MCF 10A (cell line): ENCODE data around the gene NDUFA5. TPM values are rescaled to one million over a fixed set of nuclear protein-coding genes. Genes with fewer than 3 reads are reported as not detected.
"Not testable (repeated sequence)": the region's sequence is repeated elsewhere in the genome, so short reads cannot be mapped to it uniquely, and the experiment has no call there.

Experiments used
- BruUV-seq: library from RNA; stranded (reverse); fragments of 400-500 nt; replicated peaks from 2 replicates; lab custom pipeline; 2021; lab: Mats Ljungman, UMichigan
- CTCF ChIA-PET: fragments of 300-600 bp; sonication (Branson Sonifier 250); formaldehyde crosslinking; extraction: SDS; loops from one replicate; lab custom pipeline; 2021; ENCODE audit warnings: antibody characterized with exemption, inconsistent platforms; lab: Yijun Ruan, JAX
- POLR2A ChIA-PET: fragments of 300-600, 350-650 bp; sonication (Branson Sonifier 250); formaldehyde crosslinking; extraction: SDS; loops from one replicate; lab custom pipeline; 2020; ENCODE audit warnings: antibody characterized with exemption, inconsistent platforms; lab: Yijun Ruan, JAX
- DNase-seq: peaks from one replicate; pipeline ENCODE4 v3.0.0-alpha.2; 2018; ENCODE audit not compliant: unreplicated experiment
- H3K27ac Mint-ChIP-seq: one replicate; pipeline ENCODE4 v1.8.0; 2022; ENCODE audit warnings: mild to moderate bottlenecking, low read depth, mixed read lengths; ENCODE audit not compliant: unreplicated experiment
- H3K27me3 Mint-ChIP-seq: one replicate; pipeline ENCODE4 v1.8.0; 2022; ENCODE audit warnings: mixed read lengths; ENCODE audit not compliant: insufficient read depth, unreplicated experiment
- H3K36me3 Mint-ChIP-seq: one replicate; pipeline ENCODE4 v1.8.0; 2022; ENCODE audit warnings: mild to moderate bottlenecking, moderate library complexity, mixed read lengths; ENCODE audit not compliant: insufficient read depth, unreplicated experiment
- H3K4me1 Mint-ChIP-seq: one replicate; pipeline ENCODE4 v1.8.0; 2022; ENCODE audit warnings: mixed read lengths; ENCODE audit not compliant: insufficient read depth, unreplicated experiment
- H3K4me3 Mint-ChIP-seq: one replicate; pipeline ENCODE4 v1.8.0; 2022; ENCODE audit warnings: mild to moderate bottlenecking, moderate library complexity, mixed read lengths; ENCODE audit not compliant: unreplicated experiment
- H3K9me3 Mint-ChIP-seq: one replicate; pipeline ENCODE4 v1.8.0; 2022; ENCODE audit warnings: mixed read lengths; ENCODE audit not compliant: unreplicated experiment
- intact Hi-C: fragments of 100-400 bp; cut with micrococcal nuclease; formaldehyde crosslinking; loops from 2 replicates; pipeline ENCODE4 v1.14.1; 2022
- total RNA-seq: library from RNA; stranded (reverse); gene quantifications from 2 replicates; pipeline ENCODE4 v1.2.3, GENCODE V29; 2022
- TF ChIP-seq, protein P1 (sequence below): fragments of 200-600 bp; IDR thresholded peaks from one replicate; pipeline ENCODE4 v1.8.0; 2022; ENCODE audit warnings: antibody characterized with exemption, mild to moderate bottlenecking; ENCODE audit not compliant: unreplicated experiment

Gene NDUFA5
- total RNA-seq, 1 experiment from 2014 or later = 71.9 TPM

DNA sequence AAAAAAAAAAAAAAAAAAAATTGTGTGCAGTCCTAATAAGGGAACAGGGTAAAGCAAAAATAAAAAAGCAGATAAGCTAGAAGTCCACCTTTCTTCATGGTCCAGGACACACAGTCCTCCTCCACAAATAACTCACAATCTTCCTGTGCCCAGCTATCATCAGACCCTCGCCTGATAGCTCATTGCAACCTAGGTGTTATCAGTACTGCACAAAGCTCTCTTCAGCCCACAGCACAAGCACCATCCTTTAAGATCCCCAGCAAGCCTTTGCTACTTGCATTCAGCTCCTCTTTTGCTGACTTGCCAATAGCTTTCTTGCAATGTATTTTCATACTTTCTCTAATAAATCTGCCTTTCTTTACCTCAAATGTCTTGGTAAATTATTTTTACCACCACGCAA lies 5.0 kb downstream of the NDUFA5 start:
- no TSS peak for BruUV-seq

DNA sequence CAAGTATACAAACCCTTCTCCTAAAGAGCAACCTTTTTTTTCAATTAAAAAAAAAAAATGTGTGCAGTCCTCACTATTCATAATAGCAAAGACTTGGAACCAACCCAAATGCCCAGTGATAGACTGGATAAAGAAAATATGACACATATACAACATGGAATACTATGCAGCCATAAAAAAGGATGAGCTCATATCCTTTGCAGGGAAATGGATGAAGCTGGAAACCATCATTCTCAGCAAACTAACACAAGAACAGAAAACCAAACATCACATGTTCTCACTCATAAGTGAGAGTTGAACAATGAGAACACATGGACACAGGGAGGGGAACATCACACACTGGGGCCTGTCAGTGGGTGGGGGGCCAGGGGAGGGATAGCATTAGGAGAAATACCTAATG lies 5.5 kb downstream of the NDUFA5 start:
- H3K4me1 Mint-ChIP-seq = peaks cover 11% of the 10 kb centered on the region
- H3K9me3 Mint-ChIP-seq, H3K27me3 Mint-ChIP-seq, DNase-seq, intact Hi-C loops, H3K27ac Mint-ChIP-seq, BruUV-seq, H3K4me3 Mint-ChIP-seq: not testable (repeated sequence)
- ChIA-PET CTCF (interaction anchor here (0.7 to 1.9 kb wide), 4 partner anchors 12 to 114 kb away, joined by 4 to 7 read pairs (median 5); no protein-coding TSS in a partner anchor), POLR2A (interaction anchor here (0.5 to 0.6 kb wide), 2 partner anchors 14 to 123 kb away, joined by 4 read pairs; no protein-coding TSS in a partner anchor)
- peaks cover 51% of the 10 kb centered on the region for H3K36me3 Mint-ChIP-seq

More for the DNA sequence above, 5.0 kb downstream of the NDUFA5 start:
- DNase-seq = no peak
- peaks cover 47% of the 10 kb centered on the region for H3K36me3 Mint-ChIP-seq
- TF ChIP-seq, protein P1, sequence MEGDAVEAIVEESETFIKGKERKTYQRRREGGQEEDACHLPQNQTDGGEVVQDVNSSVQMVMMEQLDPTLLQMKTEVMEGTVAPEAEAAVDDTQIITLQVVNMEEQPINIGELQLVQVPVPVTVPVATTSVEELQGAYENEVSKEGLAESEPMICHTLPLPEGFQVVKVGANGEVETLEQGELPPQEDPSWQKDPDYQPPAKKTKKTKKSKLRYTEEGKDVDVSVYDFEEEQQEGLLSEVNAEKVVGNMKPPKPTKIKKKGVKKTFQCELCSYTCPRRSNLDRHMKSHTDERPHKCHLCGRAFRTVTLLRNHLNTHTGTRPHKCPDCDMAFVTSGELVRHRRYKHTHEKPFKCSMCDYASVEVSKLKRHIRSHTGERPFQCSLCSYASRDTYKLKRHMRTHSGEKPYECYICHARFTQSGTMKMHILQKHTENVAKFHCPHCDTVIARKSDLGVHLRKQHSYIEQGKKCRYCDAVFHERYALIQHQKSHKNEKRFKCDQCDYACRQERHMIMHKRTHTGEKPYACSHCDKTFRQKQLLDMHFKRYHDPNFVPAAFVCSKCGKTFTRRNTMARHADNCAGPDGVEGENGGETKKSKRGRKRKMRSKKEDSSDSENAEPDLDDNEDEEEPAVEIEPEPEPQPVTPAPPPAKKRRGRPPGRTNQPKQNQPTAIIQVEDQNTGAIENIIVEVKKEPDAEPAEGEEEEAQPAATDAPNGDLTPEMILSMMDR = no peak
- ChIA-PET POLR2A (interaction anchor here (0.5 to 0.6 kb wide), 2 partner anchors 15 to 122 kb away, joined by 4 read pairs; no protein-coding TSS in a partner anchor), CTCF (interaction anchor here (0.7 to 1.9 kb wide), 5 partner anchors 13 to 114 kb away, joined by 3 to 7 read pairs (median 5); no protein-coding TSS in a partner anchor)
- H3K27me3 Mint-ChIP-seq = no peaks in the 10 kb centered on the region
- intact Hi-C loops = no loop called here
- no peak overlapping the region for H3K4me3 Mint-ChIP-seq
- H3K4me1 Mint-ChIP-seq = peaks cover 11% of the 10 kb centered on the region
- no peak overlapping the region for H3K27ac Mint-ChIP-seq
- H3K9me3 Mint-ChIP-seq = no peaks in the 10 kb centered on the region

DNA sequence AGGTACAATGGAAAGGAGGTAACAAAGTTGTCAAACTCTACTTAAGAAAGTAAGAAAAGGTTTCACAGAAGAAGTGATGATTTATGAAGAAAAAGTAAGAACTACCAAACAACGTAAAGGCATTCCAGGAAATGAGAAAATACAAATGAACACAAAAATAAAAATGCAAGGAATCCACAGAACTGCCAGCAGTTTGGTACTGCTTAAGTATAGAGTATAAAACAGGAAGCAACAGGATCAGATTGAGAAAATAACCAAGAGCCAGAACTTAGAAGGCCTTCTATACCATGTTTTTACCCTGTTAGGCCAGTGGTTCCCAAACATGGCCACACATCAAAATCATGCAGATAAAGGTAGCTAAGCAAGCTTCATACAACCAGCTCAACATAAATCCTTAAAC lies 9.2 kb downstream of the NDUFA5 start:
- no peak overlapping the region for H3K27ac Mint-ChIP-seq

DNA sequence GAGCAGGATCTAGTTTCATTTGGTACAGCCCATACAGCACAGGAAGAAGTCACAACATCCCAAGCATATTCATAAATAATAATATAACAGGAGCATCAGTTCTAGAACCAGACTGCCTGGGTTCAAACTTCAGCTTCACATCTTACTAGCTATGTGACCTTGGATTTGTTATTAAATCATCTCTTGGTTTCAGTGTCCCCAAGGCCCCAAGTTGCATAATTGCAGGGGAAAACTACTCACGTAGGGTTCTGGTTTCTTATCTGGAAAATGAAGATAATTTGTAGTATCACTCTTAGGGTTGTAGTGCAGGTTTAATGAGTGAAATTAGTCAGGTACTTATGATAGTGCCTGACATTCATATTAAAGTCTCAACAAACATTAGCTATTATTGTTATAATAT lies 17.7 kb downstream of the NDUFA5 start:
- CTCF ChIA-PET = interaction anchor here (1.1 to 3.1 kb wide), 6 partner anchors 13 to 644 kb away, joined by 3 to 20 read pairs (median 4); no protein-coding TSS in a partner anchor
- H3K27me3 Mint-ChIP-seq = no peaks in the 10 kb centered on the region
- intact Hi-C loops = no loop called here

More for the DNA sequence above, 9.2 kb downstream of the NDUFA5 start:
- Mint-ChIP-seq H3K36me3 (peaks cover 59% of the 10 kb centered on the region), H3K4me1 (peaks cover 11% of the 10 kb centered on the region), H3K4me3 (no peak overlapping the region), H3K27me3 (no peaks in the 10 kb centered on the region), H3K9me3 (no peaks in the 10 kb centered on the region)
- TF ChIP-seq, protein P1 = no peak
- intact Hi-C loops = no loop called here
- ChIA-PET POLR2A (interaction anchor here (1.9 kb wide), 1 partner anchor 9 kb away, joined by 12 read pairs; the partner anchor contains the start of gene NDUFA5), CTCF (no interaction called here)
- DNase-seq = no peak
- BruUV-seq = no TSS peak

More for the DNA sequence above, 17.7 kb downstream of the NDUFA5 start:
- Mint-ChIP-seq H3K27ac (no peak overlapping the region), H3K4me1 (peaks cover 8% of the 10 kb centered on the region), H3K4me3 (no peak overlapping the region), H3K9me3 (no peaks in the 10 kb centered on the region), H3K36me3 (peaks cover 18% of the 10 kb centered on the region)
- DNase-seq = no peak
- TF ChIP-seq, protein P1 = no peak
- POLR2A ChIA-PET = interaction anchor here (0.6 to 3.6 kb wide), 3 partner anchors 18 to 1181 kb away, joined by 3 to 15 read pairs (median 7); partner anchors contain the start of gene NDUFA5
- BruUV-seq = no TSS peak
